H9 (cell line): ENCODE results near the gene CCDC186. TPM values are rescaled to one million over a fixed set of nuclear protein-coding genes. Genes with fewer than 3 reads are reported as not detected.
A peak's percentile ranks its signal among the peaks of the same experiment; 100 is the strongest.

Experiments used
- DNase-seq: peaks from one replicate; pipeline ENCODE4 v3.0.0-alpha.2; 2017
- H2AFZ ChIP-seq: one replicate; pipeline ENCODE4 v1.6.1; 2013; ENCODE audit warnings: mild to moderate bottlenecking, low read length, control low read depth, moderate library complexity
- H2AK5ac ChIP-seq: 2 replicates; pipeline ENCODE4 v1.6.1; 2013; ENCODE audit warnings: low read length, control low read depth, mixed read lengths; ENCODE audit not compliant: insufficient read length
- H2BK120ac ChIP-seq: one replicate; pipeline ENCODE4 v1.6.1; 2013; ENCODE audit warnings: low read depth, mild to moderate bottlenecking, low read length, control low read depth, inconsistent platforms; ENCODE audit not compliant: poor library complexity, severe bottlenecking
- H2BK12ac ChIP-seq: 2 replicates; pipeline ENCODE4 v1.6.1; 2013; ENCODE audit warnings: low read length, control low read depth, mixed read lengths, low read depth; ENCODE audit not compliant: insufficient read length
- H2BK15ac ChIP-seq: 2 replicates; pipeline ENCODE4 v1.6.1; 2013; ENCODE audit warnings: low read depth, low read length, control low read depth
- H2BK20ac ChIP-seq: one replicate; pipeline ENCODE4 v1.6.1; 2013; ENCODE audit warnings: low read depth, mild to moderate bottlenecking, low read length, control low read depth, inconsistent platforms; ENCODE audit not compliant: poor library complexity, severe bottlenecking
- H2BK5ac ChIP-seq: 2 replicates; pipeline ENCODE4 v1.6.1; 2013; ENCODE audit warnings: low read length, control low read depth, mixed read lengths; ENCODE audit not compliant: insufficient read length
- H3K14ac ChIP-seq: 2 replicates; pipeline ENCODE4 v1.6.1; 2013; ENCODE audit warnings: low read length, control low read depth; ENCODE audit not compliant: insufficient read depth
- H3K18ac ChIP-seq: 2 replicates; pipeline ENCODE4 v1.6.1; 2013; ENCODE audit warnings: low read depth, mild to moderate bottlenecking, mixed read lengths, low read length, control low read depth; ENCODE audit not compliant: insufficient read length
- H3K23ac ChIP-seq: 2 replicates; pipeline ENCODE4 v1.6.1; 2013; ENCODE audit warnings: low read length, control low read depth, mixed read lengths, low read depth; ENCODE audit not compliant: insufficient read length
- H3K23me2 ChIP-seq: 2 replicates; pipeline ENCODE4 v1.6.1; 2013; ENCODE audit warnings: low read depth, mild to moderate bottlenecking, mixed read lengths, low read length, control low read depth; ENCODE audit not compliant: insufficient read length, poor library complexity, severe bottlenecking
- H3K27ac ChIP-seq: 2 replicates; pipeline ENCODE4 v1.5.1; 2013; ENCODE audit warnings: low read length, control low read depth, mixed read lengths, low read depth; ENCODE audit not compliant: insufficient read length
- H3K27me3 ChIP-seq: 2 replicates; pipeline ENCODE4 v1.6.1; 2013; ENCODE audit warnings: low read length, control low read depth, inconsistent platforms; ENCODE audit not compliant: insufficient read depth
- H3K4ac ChIP-seq: 2 replicates; pipeline ENCODE4 v1.6.1; 2013; ENCODE audit warnings: low read depth, mild to moderate bottlenecking, control low read depth, inconsistent platforms, low read length, moderate library complexity
- H3K4me1 ChIP-seq: 2 replicates; pipeline ENCODE4 v1.6.1; 2013; ENCODE audit warnings: low read length, control low read depth, inconsistent platforms; ENCODE audit not compliant: insufficient read depth
- H3K4me2 ChIP-seq: 2 replicates; pipeline ENCODE4 v1.6.1; 2013; ENCODE audit warnings: low read length, control low read depth, mixed read lengths; ENCODE audit not compliant: insufficient read length, insufficient read depth
- H3K56ac ChIP-seq: 2 replicates; pipeline ENCODE4 v1.6.1; 2013; ENCODE audit warnings: low read depth, mild to moderate bottlenecking, mixed read lengths, low read length, control low read depth; ENCODE audit not compliant: insufficient read length
- H3K79me1 ChIP-seq: 2 replicates; pipeline ENCODE4 v1.6.1; 2013; ENCODE audit warnings: low read depth, mild to moderate bottlenecking, moderate library complexity, low read length, control low read depth, inconsistent platforms; ENCODE audit not compliant: insufficient read depth, poor library complexity, severe bottlenecking
- H3K79me2 ChIP-seq: 2 replicates; pipeline ENCODE4 v1.6.1; 2013; ENCODE audit warnings: low read length, control low read depth, inconsistent platforms; ENCODE audit not compliant: insufficient read depth
- H3K9ac ChIP-seq: 2 replicates; pipeline ENCODE4 v1.6.1; 2013; ENCODE audit warnings: low read length, control low read depth, mixed read lengths; ENCODE audit not compliant: insufficient read length; ENCODE audit errors: extremely low read depth
- H3K9me3 ChIP-seq: one replicate; pipeline ENCODE4 v1.6.1; 2013; ENCODE audit warnings: low read depth, low read length, inconsistent platforms; ENCODE audit not compliant: control insufficient read depth
- H3T11ph ChIP-seq: one replicate; pipeline ENCODE4 v1.6.1; 2013; ENCODE audit warnings: mild to moderate bottlenecking, low read length, control low read depth, inconsistent platforms
- H4K20me1 ChIP-seq: one replicate; pipeline ENCODE4 v1.6.1; 2013; ENCODE audit not compliant: control insufficient read depth, insufficient read length, insufficient read depth
- H4K5ac ChIP-seq: 2 replicates; pipeline ENCODE4 v1.6.1; 2013; ENCODE audit warnings: low read depth, mild to moderate bottlenecking, mixed read lengths, low read length, control low read depth; ENCODE audit not compliant: insufficient read length
- H4K8ac ChIP-seq: replicated peaks from 2 replicates; pipeline ENCODE4 v1.6.1; 2013; ENCODE audit warnings: low read length, control low read depth, mixed read lengths, low read depth; ENCODE audit not compliant: insufficient read length
- H4K91ac ChIP-seq: 2 replicates; pipeline ENCODE4 v1.6.1; 2013; ENCODE audit warnings: low read depth, mild to moderate bottlenecking, moderate library complexity, mixed read lengths, low read length, control low read depth; ENCODE audit not compliant: insufficient read length
- H3K27ac Mint-ChIP-seq, 3 experiments: 2 replicates in 2 of 3; 3 replicates in 1 of 3; pipeline ENCODE4 v1.8.0; 2020 to 2021; ENCODE audit warnings: mixed read lengths in 3 of 3, mild to moderate bottlenecking in 1 of 3, moderate library complexity in 1 of 3
- H3K27me3 Mint-ChIP-seq: 2 replicates; pipeline ENCODE4 v1.8.0; 2021; ENCODE audit warnings: low read depth, mild to moderate bottlenecking, moderate library complexity, mixed read lengths
- H3K36me3 Mint-ChIP-seq, 3 experiments: 2 replicates in 2 of 3; 3 replicates in 1 of 3; pipeline ENCODE4 v1.8.0; 2020 to 2021; ENCODE audit warnings: low read depth in 3 of 3, mixed read lengths in 3 of 3; ENCODE audit not compliant: insufficient read depth in 1 of 3
- H3K4me1 Mint-ChIP-seq, 2 experiments: 2 replicates each; pipeline ENCODE4 v1.8.0; 2020; ENCODE audit warnings: mixed read lengths in 2 of 2
- H3K4me3 Mint-ChIP-seq, 2 experiments: 2 replicates in 1 of 2; 3 replicates in 1 of 2; pipeline ENCODE4 v1.8.0; 2020 to 2021; ENCODE audit warnings: mild to moderate bottlenecking in 2 of 2, mixed read lengths in 2 of 2, moderate library complexity in 1 of 2
- H3K9me3 Mint-ChIP-seq, 2 experiments: 2 replicates in 1 of 2; 3 replicates in 1 of 2; pipeline ENCODE4 v1.8.0; 2020; ENCODE audit warnings: mild to moderate bottlenecking in 2 of 2, mixed read lengths in 2 of 2, moderate library complexity in 1 of 2
- WGBS: extraction: QIAGEN DNeasy Blood & Tissue Kit; methylation state at CpG from one replicate; pipeline ENCODE4 v1.1.7; 2013; ENCODE audit warnings: missing lambda C conversion rate, low lambda C conversion rate, mixed read lengths; ENCODE audit not compliant: insufficient read length; ENCODE audit errors: extremely low coverage; 5-methylcytosine and 5-hydroxymethylcytosine counted together
- total RNA-seq: library from RNA; stranded (reverse); gene quantifications from 2 replicates; pipeline ENCODE4 v1.2.1, GENCODE V29; 2021
- TF ChIP-seq, protein P1 (sequence below): fragments of 200-600 bp; sonication (generic); conservative IDR thresholded peaks from 3 replicates; pipeline ENCODE4 v1.8.0; 2021; ENCODE audit warnings: antibody characterized with exemption, mild to moderate bottlenecking

CCDC186 gene
- total RNA-seq, 1 experiment from 2014 or later: 16.7 TPM

DNA sequence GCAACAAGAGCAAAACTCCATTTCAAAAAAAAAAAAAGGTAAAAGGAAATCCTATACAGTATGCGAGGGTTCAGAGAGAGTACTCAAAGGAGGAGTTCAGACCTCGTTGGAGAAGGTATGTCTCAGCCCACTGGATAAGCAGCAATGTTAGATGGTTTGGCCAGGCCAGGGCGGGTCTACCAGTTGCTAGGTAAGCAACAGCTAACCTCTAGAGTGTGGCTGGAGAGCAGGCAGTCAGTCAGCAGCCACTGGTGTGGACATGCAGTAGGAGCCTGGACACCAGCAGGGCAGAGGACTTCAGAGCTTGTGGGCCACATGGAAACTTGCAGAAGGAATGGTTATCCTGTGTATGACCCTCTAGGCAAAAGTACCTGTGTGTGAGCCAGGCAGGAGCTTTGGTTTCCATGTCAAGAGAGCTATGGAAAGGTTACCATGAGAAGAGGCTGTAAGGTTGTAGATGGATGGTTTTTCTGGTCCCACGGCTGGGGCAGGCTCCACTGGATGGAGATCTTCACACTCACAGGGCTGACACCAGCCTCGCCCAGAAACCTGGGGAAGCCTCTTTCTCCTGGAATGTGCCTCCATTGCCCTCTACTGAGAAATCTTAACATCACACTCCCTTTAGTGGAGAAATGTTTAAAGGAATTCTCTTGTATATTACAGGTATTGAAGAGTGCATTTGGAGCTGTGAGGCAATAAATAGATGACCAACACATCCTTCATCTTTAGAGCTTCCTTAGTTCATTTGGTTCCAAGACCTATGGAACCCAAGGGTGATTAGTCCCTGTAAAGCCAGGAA lies 63.6 kb downstream of the CCDC186 start:
- Histone ChIP-seq H3K23me2 (no peaks in the 10 kb centered on the region), H3K18ac (no peak overlapping the region), H3K23ac (no peak overlapping the region), H4K5ac (no peak overlapping the region), H3K27me3 (no peaks in the 10 kb centered on the region), H2AK5ac (no peak overlapping the region), H3K79me1 (no peaks in the 10 kb centered on the region), H2AFZ (no peak overlapping the region), H2BK12ac (no peak overlapping the region), H3K56ac (no peak overlapping the region), H2BK15ac (no peak overlapping the region), H3K4ac (no peak overlapping the region), H3K4me1 (no peaks in the 10 kb centered on the region), H3K9me3 (no peaks in the 10 kb centered on the region), H2BK120ac (no peak overlapping the region), H3K9ac (no peak overlapping the region), H3K79me2 (no peaks in the 10 kb centered on the region), H4K20me1 (no peaks in the 10 kb centered on the region), H3K14ac (no peak overlapping the region), H2BK20ac (no peak overlapping the region), H3K27ac (no peak overlapping the region), H3T11ph (no peak overlapping the region), H3K4me2 (no peak overlapping the region), H4K91ac (no peak overlapping the region), H2BK5ac (no peak overlapping the region), H4K8ac (no peak overlapping the region)
- Mint-ChIP-seq H3K4me1 (no peaks in the 10 kb centered on the region), H3K4me3 (no peak overlapping the region), H3K27me3 (no peaks in the 10 kb centered on the region), H3K36me3 (no peaks in the 10 kb centered on the region), H3K27ac (no peak overlapping the region), H3K9me3 (no peaks in the 10 kb centered on the region)
- TF ChIP-seq, protein P1, sequence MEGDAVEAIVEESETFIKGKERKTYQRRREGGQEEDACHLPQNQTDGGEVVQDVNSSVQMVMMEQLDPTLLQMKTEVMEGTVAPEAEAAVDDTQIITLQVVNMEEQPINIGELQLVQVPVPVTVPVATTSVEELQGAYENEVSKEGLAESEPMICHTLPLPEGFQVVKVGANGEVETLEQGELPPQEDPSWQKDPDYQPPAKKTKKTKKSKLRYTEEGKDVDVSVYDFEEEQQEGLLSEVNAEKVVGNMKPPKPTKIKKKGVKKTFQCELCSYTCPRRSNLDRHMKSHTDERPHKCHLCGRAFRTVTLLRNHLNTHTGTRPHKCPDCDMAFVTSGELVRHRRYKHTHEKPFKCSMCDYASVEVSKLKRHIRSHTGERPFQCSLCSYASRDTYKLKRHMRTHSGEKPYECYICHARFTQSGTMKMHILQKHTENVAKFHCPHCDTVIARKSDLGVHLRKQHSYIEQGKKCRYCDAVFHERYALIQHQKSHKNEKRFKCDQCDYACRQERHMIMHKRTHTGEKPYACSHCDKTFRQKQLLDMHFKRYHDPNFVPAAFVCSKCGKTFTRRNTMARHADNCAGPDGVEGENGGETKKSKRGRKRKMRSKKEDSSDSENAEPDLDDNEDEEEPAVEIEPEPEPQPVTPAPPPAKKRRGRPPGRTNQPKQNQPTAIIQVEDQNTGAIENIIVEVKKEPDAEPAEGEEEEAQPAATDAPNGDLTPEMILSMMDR: peak; percentile 64
- no CpG with 5 or more reads among the region's 5 CpGs for WGBS
- DNase-seq: no peak
